Measurements from ENCODE around the gene INSYN2B. TPM values are rescaled to one million over a fixed set of nuclear protein-coding genes. Genes with fewer than 3 reads are reported as not detected.

Gene INSYN2B
- total and polyA plus RNA-seq, 2 of the 4 experiments (the other 2 are of a cell fraction): 9.1 to 33.5 TPM

GRCh38 chr5:169870211-169870610, 110.1 kb downstream of the INSYN2B start:
- no peaks in the 10 kb centered on the region for H3K9me3 ChIP-seq (ENCODE audit: control insufficient read depth, insufficient read depth, low read length)
- H3K14ac ChIP-seq (replicated peaks; ENCODE audit: low read depth, low read length): no peak overlapping the region
- H2BK15ac ChIP-seq (ENCODE audit: low read depth, low read length): no peak overlapping the region
- no peak overlapping the region for H2AK9ac ChIP-seq (replicated peaks; ENCODE audit: low read depth, low read length, poor library complexity)
- no peak overlapping the region for H4K8ac ChIP-seq (ENCODE audit: low read depth in 2 of 2, low read length in 2 of 2)
- no peaks in the 10 kb centered on the region for H4K20me1 ChIP-seq (ENCODE audit: insufficient read depth, low read length)
- H3K27ac ChIP-seq (ENCODE audit: insufficient read depth, low read length): no peak overlapping the region
- intact Hi-C loops (cut with micrococcal nuclease) (no loop called here), dilution Hi-C loops (cut with HindIII; ENCODE audit: low sequenced_read_pairs, unreplicated experiment) (no loop called here), in situ Hi-C loops (cut with MboI; ENCODE audit: low sequenced_read_pairs) (no loop called here)
- peaks cover 2% of the 10 kb centered on the region; the same call in 1 of the 2 replicates for H3K36me3 ChIP-seq (ENCODE audit: control insufficient read depth, insufficient read depth, low read length)
- no peak for ATAC-seq (ENCODE audit: low read depth)
- no peak overlapping the region for H3K4me2 ChIP-seq (ENCODE audit: low read depth, low read length)
- H3K4me3 ChIP-seq (ENCODE audit: insufficient read depth, low read depth, low read length): no peak overlapping the region
- no peak overlapping the region for H3K23ac ChIP-seq (ENCODE audit: low read depth, low read length)
- H3K18ac ChIP-seq (ENCODE audit: low read depth, low read length): no peak overlapping the region
- no peak overlapping the region for H2AFZ ChIP-seq (replicated peaks; ENCODE audit: low read length, poor library complexity)
- WGBS, 2 experiments (ENCODE audit: extremely low coverage in 2 of 2, insufficient read length in 1 of 2): no CpG with 5 or more reads among the region's 2 CpGs
- POLR2A ChIA-PET (ENCODE audit: unreplicated experiment): no interaction called here
- H3K9ac ChIP-seq (ENCODE audit: low read depth, low read length): no peak overlapping the region
- no TSS peak for BruUV-seq (replicated peaks)
- no peak overlapping the region for H2AK5ac ChIP-seq (ENCODE audit: low read depth, low read length)
- CTCF ChIA-PET: no interaction called here
- TF ChIP-seq CHD1 (IDR thresholded peaks at IDR 0.05; ENCODE audit: low read depth, low read length): no peak
- TF ChIP-seq CTCF (conservative IDR thresholded peaks at IDR 0.05; ENCODE audit: low read depth, low read length): no peak
- no peak for TF ChIP-seq RAD21 (IDR thresholded peaks at IDR 0.05; ENCODE audit: low read length)
- TF ChIP-seq RFX5 (IDR thresholded peaks at IDR 0.05; ENCODE audit: low read depth, low read length): no peak
- no peak for TF ChIP-seq NFE2L2 (IDR thresholded peaks at IDR 0.05; ENCODE audit: low read depth, low read length)
- TF ChIP-seq SMC3 (IDR thresholded peaks at IDR 0.05; ENCODE audit: low read depth, low read length): no peak
- TF ChIP-seq FOS (IDR thresholded peaks at IDR 0.05; ENCODE audit: low read depth, low read length): no peak
- no peak for TF ChIP-seq ELK1 (IDR thresholded peaks at IDR 0.05; ENCODE audit: borderline replicate concordance, low read depth, low read length)
- no peak for TF ChIP-seq CEBPB (IDR thresholded peaks at IDR 0.05; ENCODE audit: low read depth, low read length)
- no peak overlapping the region for H3K56ac ChIP-seq (ENCODE audit: extremely low read depth, insufficient read depth, low read length)
- H2BK120ac ChIP-seq (ENCODE audit: low read depth, low read length): no peak overlapping the region
- DNase-seq: no peak
- H2BK20ac ChIP-seq (ENCODE audit: low read depth, low read length): no peak overlapping the region
- no peaks in the 10 kb centered on the region for H3K9me1 ChIP-seq (ENCODE audit: insufficient read depth, low read length)
- no peak overlapping the region for H4K5ac ChIP-seq (ENCODE audit: low read depth, low read length)
- H3K4me1 ChIP-seq (ENCODE audit: control insufficient read depth, insufficient read depth, low read length): no peaks in the 10 kb centered on the region; the same call in 1 of the 2 replicates
- H3K27me3 ChIP-seq (ENCODE audit: control insufficient read depth, insufficient read depth, low read length): no peaks in the 10 kb centered on the region
- no peak overlapping the region for H2BK5ac ChIP-seq (ENCODE audit: low read depth, low read length, poor library complexity, severe bottlenecking)
- H4K91ac ChIP-seq (ENCODE audit: insufficient read depth, low read depth, low read length): no peak overlapping the region
- H3K79me1 ChIP-seq (ENCODE audit: low read depth in 1 of 2, low read length in 2 of 2): peaks cover 0 to 6% of the 10 kb centered on the region in 2 experiments; a peak in 1 of 4 replicates
- no peak overlapping the region for H3K4ac ChIP-seq (ENCODE audit: low read depth, low read length)
